HEK293 (cell line): ENCODE data around the gene FER1L5.

ENCODE experiments used
- BCL11A ChIP-seq: fragments of 450-650 bp; formaldehyde crosslinking; IDR thresholded peaks from 2 replicates; pipeline ENCODE4 v1.5.1; 2016; ENCODE audit warnings: low read depth, missing biosample characterization, missing genetic modification characterization
- GLIS1 ChIP-seq: fragments of 450-650 bp; formaldehyde crosslinking; IDR thresholded peaks from 2 replicates; pipeline ENCODE4 v1.5.1; 2016; ENCODE audit warnings: missing biosample characterization, missing genetic modification characterization
- IKZF3 ChIP-seq: fragments of 450-650 bp; IDR thresholded peaks from 2 replicates; pipeline ENCODE4 v1.5.0; 2018; ENCODE audit warnings: missing biosample characterization, mild to moderate bottlenecking, missing genetic modification characterization, moderate library complexity
- MEIS1 ChIP-seq: sonication (generic); formaldehyde crosslinking; IDR thresholded peaks from 2 replicates; pipeline ENCODE4 v1.8.1; 2022; ENCODE audit warnings: missing genetic modification reagents, mild to moderate bottlenecking, borderline replicate concordance
- PRDM1 ChIP-seq: fragments of 450-650 bp; formaldehyde crosslinking; IDR thresholded peaks from 2 replicates; pipeline ENCODE4; 2016; ENCODE audit warnings: missing biosample characterization, missing genetic modification characterization
- RBAK ChIP-seq: fragments of 450-650 bp; formaldehyde crosslinking; IDR thresholded peaks from 2 replicates; pipeline ENCODE4 v1.5.1; 2016; ENCODE audit warnings: missing biosample characterization, missing genetic modification characterization
- SP2 ChIP-seq: fragments of 450-650 bp; formaldehyde crosslinking; IDR thresholded peaks from 2 replicates; pipeline ENCODE4 v1.5.1; 2016; ENCODE audit warnings: missing biosample characterization, missing genetic modification characterization
- SP3 ChIP-seq: fragments of 450-650 bp; formaldehyde crosslinking; IDR thresholded peaks from 2 replicates; pipeline ENCODE4 v1.5.1; 2016; ENCODE audit warnings: missing biosample characterization, missing genetic modification characterization
- SP7 ChIP-seq: fragments of 450-650 bp; formaldehyde crosslinking; IDR thresholded peaks from 2 replicates; pipeline ENCODE4 v1.5.1; 2016; ENCODE audit warnings: missing biosample characterization, missing genetic modification characterization
- TCF7L2 ChIP-seq: IDR thresholded peaks from 2 replicates; pipeline ENCODE4 v1.6.1; 2011; ENCODE audit warnings: low read depth, mild to moderate bottlenecking, inconsistent platforms, low read length, moderate library complexity, borderline replicate concordance
- ZNF140 ChIP-seq: fragments of 450-650 bp; formaldehyde crosslinking; IDR thresholded peaks from 2 replicates; pipeline ENCODE4 v1.5.1; 2016; ENCODE audit warnings: missing biosample characterization, missing genetic modification characterization
- ZNF174 ChIP-seq: fragments of 450-650 bp; formaldehyde crosslinking; IDR thresholded peaks from 2 replicates; pipeline ENCODE4 v1.5.0; 2017; ENCODE audit warnings: missing biosample characterization, mild to moderate bottlenecking, missing genetic modification characterization
- ZNF175 ChIP-seq: fragments of 450-650 bp; formaldehyde crosslinking; IDR thresholded peaks from 2 replicates; pipeline ENCODE4 v1.5.1; 2016; ENCODE audit warnings: missing biosample characterization, missing genetic modification characterization
- ZNF19 ChIP-seq: fragments of 450-650 bp; formaldehyde crosslinking; IDR thresholded peaks from 2 replicates; pipeline ENCODE4; 2016; ENCODE audit warnings: missing biosample characterization, missing genetic modification characterization, low read depth
- ZNF292 ChIP-seq: fragments of 450-650 bp; formaldehyde crosslinking; IDR thresholded peaks from 2 replicates; pipeline ENCODE4 v1.5.1; 2016; ENCODE audit warnings: low read depth, missing biosample characterization, missing genetic modification characterization, borderline replicate concordance
- ZNF350 ChIP-seq: fragments of 450-650 bp; formaldehyde crosslinking; IDR thresholded peaks from 2 replicates; pipeline ENCODE4 v1.5.0; 2017; ENCODE audit warnings: missing biosample characterization, mild to moderate bottlenecking, missing genetic modification characterization
- ZNF529 ChIP-seq: fragments of 450-650 bp; formaldehyde crosslinking; IDR thresholded peaks from 2 replicates; pipeline ENCODE4 v1.5.1; 2017; ENCODE audit warnings: missing genetic modification characterization, missing biosample characterization; ENCODE audit not compliant: insufficient replicate concordance
- ZNF530 ChIP-seq: fragments of 450-650 bp; formaldehyde crosslinking; IDR thresholded peaks from 2 replicates; pipeline ENCODE4 v1.5.1; 2016; ENCODE audit warnings: low read depth, missing biosample characterization, missing genetic modification characterization
- ZNF623 ChIP-seq: fragments of 450-650 bp; formaldehyde crosslinking; IDR thresholded peaks from 2 replicates; pipeline ENCODE4 v1.5.1; 2016; ENCODE audit warnings: missing biosample characterization, missing genetic modification characterization
- ZNF624 ChIP-seq: fragments of 450-650 bp; formaldehyde crosslinking; IDR thresholded peaks from 2 replicates; pipeline ENCODE4 v1.5.1; 2017; ENCODE audit warnings: missing biosample characterization, missing genetic modification characterization
- ZNF654 ChIP-seq: fragments of 450-650 bp; formaldehyde crosslinking; IDR thresholded peaks from 2 replicates; pipeline ENCODE4 v1.5.1; 2016; ENCODE audit warnings: low read depth, missing biosample characterization, missing genetic modification characterization
- ZNF701 ChIP-seq: fragments of 450-650 bp; formaldehyde crosslinking; IDR thresholded peaks from 2 replicates; pipeline ENCODE4 v1.5.1; 2016; ENCODE audit warnings: missing biosample characterization, missing genetic modification characterization
- ZNF792 ChIP-seq: fragments of 450-650 bp; formaldehyde crosslinking; IDR thresholded peaks from 2 replicates; pipeline ENCODE4 v1.5.1; 2016; ENCODE audit warnings: missing biosample characterization, missing genetic modification characterization
- ZNF830 ChIP-seq: fragments of 450-650 bp; IDR thresholded peaks from 2 replicates; pipeline ENCODE4 v1.5.0; 2018; ENCODE audit warnings: missing biosample characterization, missing genetic modification characterization, low read depth, mild to moderate bottlenecking, moderate library complexity
- TF ChIP-seq, protein P1 (sequence below): fragments of 450-650 bp; formaldehyde crosslinking; optimal IDR thresholded peaks from 2 replicates; pipeline ENCODE3; 2016; ENCODE audit warnings: missing biosample characterization, mild to moderate bottlenecking, missing genetic modification characterization
- TF ChIP-seq, protein P2 (sequence below): fragments of 450-650 bp; formaldehyde crosslinking; IDR thresholded peaks from 2 replicates; pipeline ENCODE4 v1.5.1; 2017; ENCODE audit warnings: missing biosample characterization, missing genetic modification characterization
- TF ChIP-seq, protein P3 (sequence below): fragments of 450-650 bp; formaldehyde crosslinking; IDR thresholded peaks from 2 replicates; pipeline ENCODE4 v1.5.1; 2017; ENCODE audit warnings: missing biosample characterization, mild to moderate bottlenecking, missing genetic modification characterization, moderate library complexity
- TF ChIP-seq, protein P4 (sequence below): fragments of 450-650 bp; formaldehyde crosslinking; IDR thresholded peaks from 2 replicates; pipeline ENCODE4 v1.5.1; 2016; ENCODE audit warnings: missing biosample characterization, missing genetic modification characterization
- TF ChIP-seq, protein P5 (sequence below): fragments of 450-650 bp; formaldehyde crosslinking; IDR thresholded peaks from 2 replicates; pipeline ENCODE4 v1.5.1; 2016; ENCODE audit warnings: missing biosample characterization, missing genetic modification characterization
- TF ChIP-seq, protein P6 (sequence below): fragments of 450-650 bp; formaldehyde crosslinking; IDR thresholded peaks from 2 replicates; pipeline ENCODE4 v1.5.1; 2016; ENCODE audit warnings: missing biosample characterization, missing genetic modification characterization
- TF ChIP-seq, protein P7 (sequence below): fragments of 450-650 bp; formaldehyde crosslinking; IDR thresholded peaks from 2 replicates; pipeline ENCODE4 v1.5.1; 2016; ENCODE audit warnings: missing biosample characterization, missing genetic modification characterization

FER1L5 gene

DNA sequence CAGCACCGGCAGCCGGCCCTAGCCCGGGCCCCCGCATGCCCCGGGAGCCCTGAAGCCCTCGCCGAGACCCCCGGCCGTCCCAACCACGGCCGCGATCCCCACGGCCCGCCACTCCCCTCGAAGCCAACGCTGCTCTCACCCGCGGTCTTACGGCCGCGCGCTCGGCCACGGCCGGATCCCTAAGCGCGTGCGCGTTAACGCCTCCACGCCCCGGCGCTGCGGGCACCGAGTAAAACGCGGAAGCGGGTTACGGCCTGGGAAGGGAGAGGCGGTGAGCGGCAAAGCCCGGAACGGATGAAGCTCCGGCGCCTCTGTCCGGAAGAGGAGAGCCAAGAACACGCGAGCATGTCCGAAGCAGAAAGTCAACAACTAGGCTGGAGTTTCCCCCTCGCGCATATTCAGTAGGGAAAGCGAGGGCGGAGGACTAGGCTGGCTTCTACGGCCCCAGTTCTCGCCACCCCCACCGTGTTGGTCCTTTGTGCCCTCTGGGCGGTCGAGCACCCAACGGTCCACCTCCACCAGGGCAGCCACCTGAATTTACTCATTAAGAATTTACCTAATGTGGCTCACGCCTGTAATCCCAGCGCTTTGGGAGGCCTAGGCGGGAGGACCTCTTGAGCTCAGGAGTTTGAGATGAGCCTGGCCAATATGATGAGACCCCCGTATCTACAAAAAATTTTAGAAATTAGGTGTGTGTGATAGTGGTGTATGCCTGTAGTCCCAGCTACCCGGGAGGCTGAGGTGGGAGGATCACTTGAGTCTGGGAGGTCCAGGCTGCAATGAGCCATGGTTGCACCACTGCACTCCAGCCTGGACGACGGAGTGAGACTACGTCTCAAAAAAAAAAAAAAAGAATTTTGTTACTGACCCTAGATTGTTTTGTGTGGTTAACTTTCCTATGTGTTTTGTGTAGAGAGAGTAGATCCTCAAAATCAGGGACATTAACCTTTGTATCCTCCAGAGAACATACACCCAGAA is 4.1 kb upstream of the FER1L5 start, which contains the start of gene KANSL3 (continued):
- TF ChIP-seq RBAK (tag by site-specific recombination), result no peak
- TF ChIP-seq, protein P1, sequence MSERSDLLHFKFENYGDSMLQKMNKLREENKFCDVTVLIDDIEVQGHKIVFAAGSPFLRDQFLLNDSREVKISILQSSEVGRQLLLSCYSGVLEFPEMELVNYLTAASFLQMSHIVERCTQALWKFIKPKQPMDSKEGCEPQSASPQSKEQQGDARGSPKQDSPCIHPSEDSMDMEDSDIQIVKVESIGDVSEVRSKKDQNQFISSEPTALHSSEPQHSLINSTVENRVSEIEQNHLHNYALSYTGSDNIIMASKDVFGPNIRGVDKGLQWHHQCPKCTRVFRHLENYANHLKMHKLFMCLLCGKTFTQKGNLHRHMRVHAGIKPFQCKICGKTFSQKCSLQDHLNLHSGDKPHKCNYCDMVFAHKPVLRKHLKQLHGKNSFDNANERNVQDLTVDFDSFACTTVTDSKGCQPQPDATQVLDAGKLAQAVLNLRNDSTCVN (tag by site-specific recombination), result peak; percentile 96
- TF ChIP-seq, protein P2, sequence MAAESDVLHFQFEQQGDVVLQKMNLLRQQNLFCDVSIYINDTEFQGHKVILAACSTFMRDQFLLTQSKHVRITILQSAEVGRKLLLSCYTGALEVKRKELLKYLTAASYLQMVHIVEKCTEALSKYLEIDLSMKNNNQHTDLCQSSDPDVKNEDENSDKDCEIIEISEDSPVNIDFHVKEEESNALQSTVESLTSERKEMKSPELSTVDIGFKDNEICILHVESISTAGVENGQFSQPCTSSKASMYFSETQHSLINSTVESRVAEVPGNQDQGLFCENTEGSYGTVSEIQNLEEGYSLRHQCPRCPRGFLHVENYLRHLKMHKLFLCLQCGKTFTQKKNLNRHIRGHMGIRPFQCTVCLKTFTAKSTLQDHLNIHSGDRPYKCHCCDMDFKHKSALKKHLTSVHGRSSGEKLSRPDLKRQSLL (tag by site-specific recombination), result peak; percentile 94
- TF ChIP-seq ZNF175, result no peak
- TF ChIP-seq, protein P3, sequence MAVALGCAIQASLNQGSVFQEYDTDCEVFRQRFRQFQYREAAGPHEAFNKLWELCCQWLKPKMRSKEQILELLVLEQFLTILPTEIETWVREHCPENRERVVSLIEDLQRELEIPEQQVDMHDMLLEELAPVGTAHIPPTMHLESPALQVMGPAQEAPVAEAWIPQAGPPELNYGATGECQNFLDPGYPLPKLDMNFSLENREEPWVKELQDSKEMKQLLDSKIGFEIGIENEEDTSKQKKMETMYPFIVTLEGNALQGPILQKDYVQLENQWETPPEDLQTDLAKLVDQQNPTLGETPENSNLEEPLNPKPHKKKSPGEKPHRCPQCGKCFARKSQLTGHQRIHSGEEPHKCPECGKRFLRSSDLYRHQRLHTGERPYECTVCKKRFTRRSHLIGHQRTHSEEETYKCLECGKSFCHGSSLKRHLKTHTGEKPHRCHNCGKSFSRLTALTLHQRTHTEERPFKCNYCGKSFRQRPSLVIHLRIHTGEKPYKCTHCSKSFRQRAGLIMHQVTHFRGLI (tag by site-specific recombination), result no peak
- TF ChIP-seq, protein P4, sequence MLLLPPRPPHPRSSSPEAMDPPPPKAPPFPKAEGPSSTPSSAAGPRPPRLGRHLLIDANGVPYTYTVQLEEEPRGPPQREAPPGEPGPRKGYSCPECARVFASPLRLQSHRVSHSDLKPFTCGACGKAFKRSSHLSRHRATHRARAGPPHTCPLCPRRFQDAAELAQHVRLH (tag by site-specific recombination), result peak; percentile 81
- TF ChIP-seq ZNF792 (tag by site-specific recombination), result no peak
- TF ChIP-seq GLIS1 (tag by site-specific recombination), result peak; percentile 53; the same call in 1 of the 2 replicates
- no peak for TF ChIP-seq ZNF701 (tag by site-specific recombination)
- TF ChIP-seq ZNF529 (tag by site-specific recombination), result no peak
- TF ChIP-seq, protein P5, sequence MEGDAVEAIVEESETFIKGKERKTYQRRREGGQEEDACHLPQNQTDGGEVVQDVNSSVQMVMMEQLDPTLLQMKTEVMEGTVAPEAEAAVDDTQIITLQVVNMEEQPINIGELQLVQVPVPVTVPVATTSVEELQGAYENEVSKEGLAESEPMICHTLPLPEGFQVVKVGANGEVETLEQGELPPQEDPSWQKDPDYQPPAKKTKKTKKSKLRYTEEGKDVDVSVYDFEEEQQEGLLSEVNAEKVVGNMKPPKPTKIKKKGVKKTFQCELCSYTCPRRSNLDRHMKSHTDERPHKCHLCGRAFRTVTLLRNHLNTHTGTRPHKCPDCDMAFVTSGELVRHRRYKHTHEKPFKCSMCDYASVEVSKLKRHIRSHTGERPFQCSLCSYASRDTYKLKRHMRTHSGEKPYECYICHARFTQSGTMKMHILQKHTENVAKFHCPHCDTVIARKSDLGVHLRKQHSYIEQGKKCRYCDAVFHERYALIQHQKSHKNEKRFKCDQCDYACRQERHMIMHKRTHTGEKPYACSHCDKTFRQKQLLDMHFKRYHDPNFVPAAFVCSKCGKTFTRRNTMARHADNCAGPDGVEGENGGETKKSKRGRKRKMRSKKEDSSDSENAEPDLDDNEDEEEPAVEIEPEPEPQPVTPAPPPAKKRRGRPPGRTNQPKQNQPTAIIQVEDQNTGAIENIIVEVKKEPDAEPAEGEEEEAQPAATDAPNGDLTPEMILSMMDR (tag by site-specific recombination), result no peak; the same call in 1 of the 2 replicates
- TF ChIP-seq SP3 (tag by site-specific recombination), result peak; percentile 88
- no peak for TF ChIP-seq ZNF140
- no peak for TF ChIP-seq ZNF19 (tag by site-specific recombination)
- TF ChIP-seq ZNF174 (tag by site-specific recombination), result no peak
- TF ChIP-seq, protein P6, sequence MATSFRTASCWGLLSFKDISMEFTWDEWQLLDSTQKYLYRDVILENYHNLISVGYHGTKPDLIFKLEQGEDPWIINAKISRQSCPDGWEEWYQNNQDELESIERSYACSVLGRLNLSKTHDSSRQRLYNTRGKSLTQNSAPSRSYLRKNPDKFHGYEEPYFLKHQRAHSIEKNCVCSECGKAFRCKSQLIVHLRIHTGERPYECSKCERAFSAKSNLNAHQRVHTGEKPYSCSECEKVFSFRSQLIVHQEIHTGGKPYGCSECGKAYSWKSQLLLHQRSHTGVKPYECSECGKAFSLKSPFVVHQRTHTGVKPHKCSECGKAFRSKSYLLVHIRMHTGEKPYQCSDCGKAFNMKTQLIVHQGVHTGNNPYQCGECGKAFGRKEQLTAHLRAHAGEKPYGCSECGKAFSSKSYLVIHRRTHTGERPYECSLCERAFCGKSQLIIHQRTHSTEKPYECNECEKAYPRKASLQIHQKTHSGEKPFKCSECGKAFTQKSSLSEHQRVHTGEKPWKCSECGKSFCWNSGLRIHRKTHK (tag by site-specific recombination), result no peak
- no peak for TF ChIP-seq ZNF292 (tag by site-specific recombination)
- peak; percentile 83; the same call in 1 of the 2 replicates for TF ChIP-seq BCL11A
- no peak for TF ChIP-seq ZNF530 (tag by site-specific recombination)
- peak; percentile 51 for TF ChIP-seq SP2 (tag by site-specific recombination)
- no peak for TF ChIP-seq ZNF350
- TF ChIP-seq TCF7L2, result no peak
- TF ChIP-seq, protein P7, sequence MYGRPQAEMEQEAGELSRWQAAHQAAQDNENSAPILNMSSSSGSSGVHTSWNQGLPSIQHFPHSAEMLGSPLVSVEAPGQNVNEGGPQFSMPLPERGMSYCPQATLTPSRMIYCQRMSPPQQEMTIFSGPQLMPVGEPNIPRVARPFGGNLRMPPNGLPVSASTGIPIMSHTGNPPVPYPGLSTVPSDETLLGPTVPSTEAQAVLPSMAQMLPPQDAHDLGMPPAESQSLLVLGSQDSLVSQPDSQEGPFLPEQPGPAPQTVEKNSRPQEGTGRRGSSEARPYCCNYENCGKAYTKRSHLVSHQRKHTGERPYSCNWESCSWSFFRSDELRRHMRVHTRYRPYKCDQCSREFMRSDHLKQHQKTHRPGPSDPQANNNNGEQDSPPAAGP (tag by site-specific recombination), result peak; percentile 99
- TF ChIP-seq ZNF624 (tag by site-specific recombination), result no peak
- TF ChIP-seq ZNF830 (tag by site-specific recombination), result no peak
- no peak for TF ChIP-seq ZNF623 (tag by site-specific recombination)
- peak; percentile 90 for TF ChIP-seq SP7 (tag by site-specific recombination)
- TF ChIP-seq MEIS1 (CRISPR knock-in tag), result no peak
- TF ChIP-seq IKZF3 (tag by site-specific recombination), result peak; percentile 57; the same call in 1 of the 2 replicates
- TF ChIP-seq ZNF654 (tag by site-specific recombination), result no peak
- peak; percentile 60 for TF ChIP-seq PRDM1 (tag by site-specific recombination)
